Measurements from ENCODE around the gene ATG7. TPM values are rescaled to one million over a fixed set of nuclear protein-coding genes. Genes with fewer than 3 reads are reported as not detected.

ATG7 gene
- polyA plus RNA-seq, 3 donors: 23.1 to 27.4 (median 26.6) TPM

DNA sequence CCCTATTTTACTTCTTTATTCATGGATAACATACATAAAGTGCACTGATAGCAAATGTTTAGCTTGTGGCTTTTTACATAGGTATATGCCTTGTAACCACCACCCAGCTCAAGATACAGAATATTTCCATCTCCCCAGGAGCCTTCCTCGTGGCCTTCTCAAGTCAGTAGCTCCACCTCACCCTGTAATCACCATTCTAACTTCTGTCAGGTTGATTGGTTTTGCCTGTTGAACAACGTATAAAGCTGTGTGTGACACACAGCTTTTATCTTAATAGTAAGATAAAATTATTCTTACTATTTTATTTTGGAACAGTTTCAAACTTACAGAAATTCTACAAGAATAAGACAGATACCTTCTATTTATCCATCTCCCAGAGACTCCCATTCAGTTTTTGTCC, 13.3 kb downstream of the ATG7 start:
- no peak for DNase-seq (ENCODE audit: extremely low read depth in 1 of 11, low read depth in 9 of 11, low spot score in 4 of 11)

DNA sequence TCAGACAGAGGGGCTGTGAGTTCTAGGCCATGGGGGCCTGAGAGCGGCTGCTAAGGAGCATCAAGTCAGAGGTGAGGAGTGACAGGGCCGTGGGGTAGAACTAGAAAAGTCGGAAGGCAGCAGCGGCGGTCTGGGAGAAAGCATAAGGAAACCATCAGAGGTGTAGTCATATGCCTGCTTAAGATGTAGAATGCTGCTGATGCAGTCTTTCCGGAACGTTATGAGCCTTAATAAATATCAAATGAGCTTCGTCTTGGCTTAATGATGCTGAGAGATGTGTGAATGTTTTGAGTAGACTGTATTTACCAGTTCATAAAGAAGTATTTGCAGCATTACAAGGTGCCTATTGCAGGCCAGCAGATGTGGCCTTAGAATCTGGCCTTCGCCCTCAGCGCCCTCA, 15.2 kb downstream of the ATG7 start:
- no peak for DNase-seq (ENCODE audit: extremely low read depth in 1 of 11, low read depth in 9 of 11, low spot score in 4 of 11)

DNA sequence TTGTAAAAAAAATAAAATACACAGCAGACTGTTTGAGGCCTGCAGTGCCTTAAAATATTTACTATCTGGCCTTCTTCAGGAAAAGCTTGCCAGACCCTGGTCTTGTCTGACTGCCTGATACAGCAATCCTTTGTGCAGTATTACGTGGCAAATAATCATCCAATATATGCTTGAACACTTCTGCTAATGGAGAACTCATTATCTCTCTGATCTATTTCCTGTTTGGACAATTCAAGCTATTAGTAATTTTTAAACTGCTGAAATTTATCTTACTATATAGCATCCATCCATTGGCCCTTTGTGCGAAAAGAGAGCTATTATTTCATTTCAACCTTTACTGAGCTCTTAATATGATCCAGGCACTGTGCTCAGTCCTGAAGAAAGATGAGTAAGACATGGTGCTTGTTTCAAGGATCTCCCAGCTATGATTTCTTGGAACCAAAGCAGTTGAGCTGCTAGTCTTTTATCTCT, 15.9 kb downstream of the ATG7 start:
- no peak for DNase-seq (ENCODE audit: extremely low read depth in 1 of 11, low read depth in 9 of 11, low spot score in 4 of 11)

DNA sequence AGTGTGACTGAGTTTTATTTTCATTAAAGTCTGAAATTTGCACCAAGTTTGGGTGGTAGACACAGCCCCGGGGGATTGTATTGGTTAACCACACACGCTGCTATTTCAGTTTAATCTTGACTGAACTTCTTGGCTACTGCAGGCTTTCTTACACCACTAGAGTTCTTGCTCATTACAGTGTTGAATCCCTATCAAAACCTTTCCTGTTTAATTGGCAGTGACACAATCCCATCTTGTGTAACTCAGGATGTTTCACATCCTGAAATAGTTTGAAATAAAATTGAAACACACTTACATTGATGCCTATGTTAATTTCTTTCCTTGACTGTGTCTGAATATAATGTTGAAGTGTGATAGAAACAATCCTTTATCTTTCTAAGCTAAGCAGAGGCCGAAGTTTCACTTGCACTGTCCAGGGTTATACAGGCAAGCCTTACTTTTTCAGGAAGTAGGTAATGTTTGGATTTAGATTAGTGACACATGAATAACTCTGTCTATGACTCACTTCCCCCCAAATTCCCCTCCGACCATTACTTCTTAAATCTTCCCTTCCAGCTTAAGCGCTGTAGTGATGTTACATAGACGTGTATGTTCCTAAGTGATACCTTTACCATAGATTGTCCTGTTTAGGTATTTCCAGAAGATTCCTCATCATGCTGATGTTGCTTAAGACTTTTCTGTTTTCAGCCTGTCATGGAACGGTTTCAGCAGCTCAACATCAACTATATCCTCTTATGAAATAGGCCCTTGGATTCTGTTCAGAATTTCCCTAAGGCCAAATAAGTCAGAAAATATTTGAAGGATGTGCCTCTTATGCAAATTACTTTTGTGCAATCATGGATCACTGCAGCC, 16.8 kb downstream of the ATG7 start:
- no peak for DNase-seq (ENCODE audit: extremely low read depth in 1 of 11, low read depth in 9 of 11, low spot score in 4 of 11)

DNA sequence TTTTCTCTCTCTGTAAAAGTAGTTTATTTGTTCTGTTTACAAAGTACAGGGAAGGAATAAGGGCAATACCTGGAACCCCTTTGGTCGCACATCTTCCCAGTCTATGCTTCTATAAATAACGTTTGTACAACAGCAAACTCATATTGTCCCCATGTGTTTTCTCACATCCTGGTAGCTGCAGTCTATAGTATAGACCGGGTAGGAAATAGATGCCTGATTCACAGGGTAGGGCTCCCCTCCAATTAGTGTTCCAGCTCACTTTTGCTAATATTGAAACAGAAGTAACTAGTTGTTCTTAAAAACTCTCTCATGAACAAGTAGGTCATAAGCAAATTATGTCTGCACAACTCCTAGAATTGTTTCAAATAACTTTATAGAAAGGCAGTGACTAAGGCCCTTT, 17.7 kb downstream of the ATG7 start:
- no peak for DNase-seq (ENCODE audit: extremely low read depth in 1 of 11, low read depth in 9 of 11, low spot score in 4 of 11)

DNA sequence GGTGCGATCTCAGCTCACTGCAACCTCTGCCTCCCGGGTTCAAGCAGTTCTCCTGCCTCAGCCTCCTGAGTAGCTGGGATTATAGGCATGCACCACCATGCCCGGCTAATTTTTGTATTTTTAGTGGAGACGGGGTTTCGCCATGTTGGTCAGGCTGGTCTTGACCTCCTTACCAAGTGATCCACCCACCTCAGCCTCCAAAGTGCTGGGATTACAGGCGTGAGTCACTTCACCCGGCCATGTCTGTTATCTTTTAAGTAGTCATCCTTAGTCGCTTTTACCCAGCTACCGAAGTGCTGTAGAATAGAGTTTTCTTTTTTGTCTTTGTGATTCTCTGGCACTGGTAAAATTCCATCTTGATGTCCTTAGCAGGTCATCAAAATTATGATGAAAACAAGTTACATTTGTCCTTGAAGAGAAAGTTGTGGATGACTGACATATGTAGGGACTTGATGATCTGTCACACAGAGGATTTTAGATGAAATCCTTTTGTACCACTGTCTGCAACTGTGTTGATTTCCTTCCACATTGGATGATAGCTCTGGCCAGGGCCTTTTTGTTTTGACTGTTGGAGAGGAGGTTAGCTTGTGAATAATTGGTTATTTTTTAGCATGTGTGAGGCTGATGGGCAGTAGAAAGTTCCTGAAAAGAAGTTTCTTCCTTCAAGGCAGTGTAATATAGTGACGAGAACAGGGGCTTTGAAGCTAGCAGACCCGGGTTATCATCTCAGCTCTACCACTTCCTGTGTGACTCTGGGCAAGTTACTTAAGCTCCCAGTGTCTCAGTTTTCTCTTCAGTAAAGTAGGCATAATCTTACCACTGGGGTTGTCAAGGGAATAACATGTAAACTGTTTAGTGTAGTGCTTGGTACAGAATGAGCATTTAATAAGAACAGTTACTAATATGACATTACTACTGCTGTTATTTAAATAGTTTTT, 18.8 kb downstream of the ATG7 start:
- DNase-seq (ENCODE audit: extremely low read depth in 1 of 11, low read depth in 9 of 11, low spot score in 4 of 11): no peak

DNA sequence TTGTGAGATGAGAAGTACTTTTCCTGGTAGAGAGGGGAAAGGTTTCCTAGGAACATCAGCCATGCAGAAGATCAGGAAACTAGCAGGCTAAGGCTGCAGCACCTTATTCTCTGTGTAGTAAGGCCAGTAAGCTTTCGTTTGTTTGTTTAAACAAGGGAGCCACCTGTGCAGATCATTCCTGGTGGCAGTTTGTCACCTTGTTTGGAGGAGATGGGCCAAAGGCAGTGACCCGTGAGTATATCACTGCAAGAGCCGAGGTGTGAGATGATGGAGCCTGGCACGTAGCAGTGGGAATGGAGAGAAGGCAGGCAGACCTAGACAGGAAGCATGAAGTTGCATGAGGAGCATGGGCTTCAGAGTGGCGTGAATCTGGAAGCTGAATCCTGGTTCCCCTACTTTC, 19.6 kb downstream of the ATG7 start:
- no peak for DNase-seq (ENCODE audit: extremely low read depth in 1 of 11, low read depth in 9 of 11, low spot score in 4 of 11)

DNA sequence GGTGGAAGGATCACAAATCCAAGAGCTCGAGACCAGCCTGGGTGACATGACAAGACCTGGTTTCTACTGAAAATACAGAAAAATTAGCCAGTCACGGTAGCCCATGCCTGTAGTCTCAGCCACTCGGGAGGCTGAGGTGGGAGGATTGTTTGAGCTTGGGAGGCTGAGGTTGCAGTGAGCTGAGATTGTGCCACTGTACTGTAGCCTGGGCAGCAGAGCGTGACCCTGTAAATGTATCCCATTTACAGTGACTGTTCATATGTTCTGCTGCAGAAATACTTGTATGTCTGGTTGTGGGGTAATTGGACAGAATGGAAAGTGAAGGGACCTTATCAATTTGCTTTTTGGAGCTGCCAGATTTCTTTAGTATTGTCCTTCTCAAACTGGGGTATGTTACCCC, 24.9 kb downstream of the ATG7 start:
- DNase-seq (ENCODE audit: extremely low read depth in 1 of 11, low read depth in 9 of 11, low spot score in 4 of 11): no peak

DNA sequence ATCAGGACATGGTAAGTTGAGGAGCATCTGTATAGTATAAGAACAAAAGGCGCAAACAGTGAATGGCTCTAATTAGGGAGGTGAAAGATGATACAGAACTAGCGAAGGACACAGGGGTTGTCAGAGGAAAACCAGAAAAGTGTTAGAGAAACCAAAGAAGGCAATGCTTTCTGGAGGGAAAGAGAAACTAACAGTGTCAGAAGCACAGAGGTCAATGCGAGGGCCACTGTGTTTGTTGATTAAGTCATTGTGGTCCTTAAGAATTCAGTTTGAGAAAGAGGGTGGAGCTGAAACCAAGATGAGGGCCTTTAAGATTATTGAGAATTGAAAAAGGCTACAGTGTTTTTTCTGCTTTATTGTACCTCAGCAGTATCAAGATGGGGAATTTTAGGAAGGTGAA, 28.8 kb downstream of the ATG7 start:
- DNase-seq (ENCODE audit: extremely low read depth in 1 of 11, low read depth in 9 of 11, low spot score in 4 of 11): no peak

DNA sequence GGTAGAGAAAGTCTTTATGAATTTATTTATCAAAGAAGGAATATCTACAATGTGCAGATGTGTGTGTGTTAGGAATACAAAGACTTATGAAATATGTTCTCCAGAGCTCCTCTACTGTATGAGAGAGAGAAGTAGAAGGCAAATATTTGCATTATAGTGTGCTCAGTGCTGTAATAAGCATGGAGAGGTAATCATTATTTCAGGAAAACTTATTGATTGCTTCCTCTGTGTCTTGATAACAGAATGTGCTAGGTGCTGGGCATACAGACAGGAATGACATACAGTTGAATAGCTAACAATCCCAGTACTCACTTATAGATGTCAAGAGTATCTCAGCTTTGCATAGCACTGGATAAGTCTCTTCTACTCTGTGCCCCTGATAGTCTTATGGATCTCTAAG, 30.2 kb downstream of the ATG7 start:
- no peak for DNase-seq (ENCODE audit: extremely low read depth in 1 of 11, low read depth in 9 of 11, low spot score in 4 of 11)

DNA sequence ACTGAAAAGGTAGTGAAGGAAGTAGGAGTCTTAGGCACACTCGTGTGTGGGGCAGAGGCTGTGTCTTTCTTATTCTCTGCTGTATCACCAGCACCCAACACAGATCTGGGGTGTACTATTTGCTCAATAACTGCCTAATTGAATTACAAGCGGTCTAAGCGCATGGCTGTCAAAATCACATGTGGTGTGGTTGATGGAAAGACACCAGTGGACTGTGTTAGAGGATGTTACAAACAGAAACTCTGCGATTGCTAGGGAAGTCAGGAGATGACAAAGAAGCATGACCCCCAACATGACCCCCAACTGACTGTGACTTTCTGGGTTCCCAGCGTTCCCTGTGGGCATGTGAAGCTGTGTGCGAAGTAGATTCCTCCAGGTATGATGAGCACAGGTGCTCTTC, 32.0 kb downstream of the ATG7 start:
- no peak for DNase-seq (ENCODE audit: extremely low read depth in 1 of 11, low read depth in 9 of 11, low spot score in 4 of 11)

DNA sequence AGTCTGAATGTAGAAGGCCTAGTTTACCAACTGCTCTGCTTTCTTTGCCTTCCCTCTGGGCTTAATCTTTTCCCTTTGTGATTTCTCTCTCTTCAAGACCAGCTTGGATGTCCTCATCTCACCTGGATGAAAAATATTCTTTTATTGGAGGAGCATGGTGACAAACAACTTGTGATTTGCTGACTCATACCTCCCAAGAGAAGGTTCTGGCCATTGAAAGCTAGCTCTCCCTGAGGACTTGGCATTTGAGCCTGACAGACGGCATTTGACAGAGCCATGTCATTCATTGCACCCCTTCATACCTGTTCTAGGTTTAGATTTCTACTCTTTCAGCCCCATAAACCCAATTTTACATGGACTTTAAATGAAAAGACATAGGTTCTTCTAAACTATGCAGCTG, 33.3 kb downstream of the ATG7 start:
- DNase-seq (ENCODE audit: extremely low read depth in 1 of 11, low read depth in 9 of 11, low spot score in 4 of 11): no peak

DNA sequence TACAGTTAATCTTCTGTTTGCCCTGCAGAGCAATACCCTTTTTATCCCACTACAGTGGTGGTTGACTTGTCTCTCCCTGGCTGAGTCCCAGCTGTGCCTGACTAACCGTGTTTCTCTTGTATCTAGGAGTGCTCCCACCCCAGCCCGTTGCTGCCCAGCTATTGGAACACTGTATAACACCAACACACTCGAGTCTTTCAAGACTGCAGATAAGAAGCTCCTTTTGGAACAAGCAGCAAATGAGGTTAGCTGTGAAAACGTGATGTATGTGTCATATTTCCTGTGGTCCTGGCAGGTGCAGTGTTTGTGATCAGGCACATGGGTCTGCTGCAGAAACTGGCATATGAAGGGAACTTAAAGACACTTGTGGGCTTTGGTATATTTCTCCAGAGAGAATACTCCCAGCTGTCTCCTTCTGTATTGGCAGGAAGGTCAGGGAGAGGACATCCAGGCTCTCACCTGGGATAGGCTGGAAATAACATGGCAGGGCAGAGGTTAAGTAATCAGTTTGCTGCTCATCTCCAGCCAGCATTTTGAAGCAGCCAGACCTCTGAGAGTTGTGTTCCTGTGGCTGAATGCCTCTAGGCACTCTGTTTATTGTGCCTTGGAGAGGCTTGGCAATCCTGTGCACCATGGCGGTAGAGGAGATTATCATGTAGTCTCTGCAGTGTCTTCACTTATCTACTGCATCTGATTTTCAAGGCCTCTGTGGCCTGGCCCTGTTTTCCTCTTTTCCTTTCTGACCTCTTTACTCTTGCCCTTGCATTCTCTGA, 34.8 kb downstream of the ATG7 start:
- DNase-seq (ENCODE audit: extremely low read depth in 1 of 11, low read depth in 9 of 11, low spot score in 4 of 11): no peak

DNA sequence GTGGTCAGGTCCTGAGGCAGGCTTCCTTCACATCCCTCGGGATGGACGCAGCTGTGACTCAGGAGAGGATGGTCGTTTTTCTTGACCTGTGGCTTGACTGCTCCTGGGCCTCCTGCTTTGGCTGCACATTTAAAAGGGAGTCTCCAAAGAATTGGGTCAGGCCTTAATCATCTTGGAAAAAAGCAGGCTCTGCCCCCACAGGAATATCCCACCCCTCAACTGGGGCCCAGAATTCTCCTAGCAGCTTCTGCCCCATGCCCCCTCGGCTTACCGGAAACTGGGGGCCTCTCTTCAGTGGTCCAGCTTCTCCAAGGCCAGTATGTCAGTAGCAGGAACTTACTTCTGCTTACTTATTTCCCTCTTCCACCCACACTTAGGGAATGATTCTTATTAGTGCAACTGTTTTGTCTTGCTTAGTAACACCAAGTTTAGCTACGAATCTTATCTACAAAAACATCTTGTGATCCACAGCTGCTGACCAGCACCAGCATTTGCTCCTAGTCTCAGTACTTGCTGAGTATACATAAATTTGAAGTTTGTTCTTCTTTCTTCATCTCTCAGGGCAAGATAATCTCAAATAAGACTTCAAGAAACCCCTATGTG, 35.7 kb downstream of the ATG7 start:
- DNase-seq (ENCODE audit: extremely low read depth in 1 of 11, low read depth in 9 of 11, low spot score in 4 of 11): no peak

DNA sequence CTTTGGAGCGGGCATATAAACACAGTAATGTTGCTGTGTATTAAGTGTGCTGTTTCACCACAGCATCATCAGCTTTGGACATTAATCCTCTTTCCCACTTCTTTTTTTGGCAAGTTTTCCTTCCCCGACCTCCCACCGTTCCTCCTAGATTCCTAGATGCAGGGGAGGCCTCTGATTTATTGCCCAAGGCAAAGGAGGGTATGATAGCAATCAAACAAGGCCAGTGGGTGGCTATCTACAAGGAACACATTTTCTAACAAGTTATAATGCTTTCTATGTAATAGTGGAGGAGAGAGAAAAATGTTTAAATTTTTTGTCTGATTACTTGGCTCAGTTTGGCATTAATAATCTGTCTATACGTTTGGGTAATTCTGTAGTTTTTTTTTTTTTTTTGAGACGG, 38.1 kb downstream of the ATG7 start:
- no peak for DNase-seq (ENCODE audit: extremely low read depth in 1 of 11, low read depth in 9 of 11, low spot score in 4 of 11)

DNA sequence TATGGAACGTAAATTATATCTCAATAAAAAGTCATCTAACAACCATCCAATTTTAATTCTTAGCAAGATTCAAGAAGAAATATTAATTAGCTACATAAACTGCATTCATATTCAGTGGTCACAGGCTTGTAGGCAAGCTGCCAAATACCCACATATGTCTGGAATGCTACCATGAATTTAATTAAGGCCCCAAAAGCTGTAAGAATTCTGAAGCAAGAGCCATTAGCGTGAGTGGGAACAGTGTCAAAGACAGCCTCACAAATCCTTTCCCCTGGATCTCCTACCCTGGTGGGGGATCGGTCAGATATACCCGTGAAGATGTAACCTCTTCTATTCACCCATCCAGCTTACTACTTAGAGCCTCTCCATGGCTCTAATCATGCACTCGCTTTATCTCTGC, 40.0 kb downstream of the ATG7 start:
- DNase-seq (ENCODE audit: extremely low read depth in 1 of 11, low read depth in 9 of 11, low spot score in 4 of 11): no peak

DNA sequence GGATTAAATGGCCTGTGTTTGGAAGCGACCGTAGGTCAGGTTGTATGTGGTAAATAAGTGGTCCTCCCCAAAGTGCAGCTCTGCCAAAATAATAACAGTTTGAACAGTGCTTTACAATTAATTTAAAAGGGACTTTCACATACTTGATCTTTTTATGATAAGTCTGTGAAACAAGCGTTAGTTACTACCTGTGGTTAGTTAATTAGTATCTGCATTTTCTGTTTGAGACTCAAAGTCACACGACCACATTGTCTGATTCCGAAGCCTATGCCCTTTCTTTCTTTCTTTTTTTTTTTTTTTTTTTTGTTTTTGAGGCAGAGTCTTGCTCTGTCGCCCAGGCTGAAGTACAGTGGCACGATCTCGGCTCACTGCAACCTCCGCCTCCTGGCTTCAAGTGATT, 45.1 kb downstream of the ATG7 start:
- no peak for DNase-seq (ENCODE audit: extremely low read depth in 1 of 11, low read depth in 9 of 11, low spot score in 4 of 11)

DNA sequence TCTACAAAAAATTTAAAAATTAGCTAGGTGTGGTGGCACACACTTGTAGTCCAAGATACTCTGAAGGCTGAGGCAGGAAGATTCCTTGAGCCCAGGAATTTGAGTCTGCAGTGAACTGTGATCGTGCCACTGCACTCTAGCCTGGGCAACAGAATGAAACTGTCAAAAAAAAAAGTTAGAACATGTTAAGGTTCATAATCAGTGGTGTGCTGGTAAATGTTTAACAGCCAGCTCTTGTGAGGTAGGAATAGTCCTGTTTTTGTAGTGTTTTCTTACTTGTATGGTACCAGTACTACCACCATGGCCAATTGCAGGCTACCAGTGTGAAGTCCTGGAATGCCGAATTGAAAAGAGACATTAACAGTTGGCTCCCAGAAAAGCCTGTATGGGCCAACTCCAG, 50.7 kb downstream of the ATG7 start:
- peak in 3 of 11 donors; percentile 3 to 33 (median 13) for DNase-seq (ENCODE audit: extremely low read depth in 1 of 11, low read depth in 9 of 11, low spot score in 4 of 11)

DNA sequence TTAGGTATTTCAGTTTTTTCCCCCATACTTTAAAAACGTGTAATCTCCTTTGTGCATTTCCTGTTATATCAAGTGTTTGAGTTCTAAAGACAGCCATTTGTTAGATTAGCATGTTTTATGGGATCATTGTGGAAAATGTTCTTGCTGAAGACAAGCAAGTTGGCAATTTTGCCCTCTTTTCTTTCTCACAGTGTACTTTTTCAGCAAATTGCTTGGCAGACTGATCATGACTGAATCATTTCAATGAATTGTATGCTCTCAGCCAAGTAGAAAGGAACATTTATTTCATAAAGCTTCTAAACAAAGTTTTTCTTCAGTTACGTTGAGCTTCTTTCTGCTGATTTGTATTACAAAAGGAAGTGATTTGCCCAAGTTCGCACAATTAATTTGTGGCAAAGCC, 51.6 kb downstream of the ATG7 start:
- DNase-seq (ENCODE audit: extremely low read depth in 1 of 11, low read depth in 9 of 11, low spot score in 4 of 11): no peak

Data from renal cortex interstitium (tissue), 11 donors.